ENCODE results near the gene CDH26. TPM values are rescaled to one million over a fixed set of nuclear protein-coding genes. Genes with fewer than 3 reads are reported as not detected.

CDH26 gene
- total and polyA plus RNA-seq, 2 donors (not counting 3 experiments of a cell fraction or from before 2014, with no cell fraction given), result 0.01 TPM; not detected in 1

- Histone ChIP-seq H3K4me2 (ENCODE audit: insufficient read depth, low read length) (no peak overlapping the region), H3K79me2 (ENCODE audit: control insufficient read depth, insufficient read depth, low read length) (no peaks in the 10 kb centered on the region), H3K36me3 (ENCODE audit: control insufficient read depth in 2 of 2, extremely low read depth in 1 of 2, insufficient read depth in 2 of 2, low read length in 2 of 2) (no peaks in the 10 kb centered on the region), H4K20me1 (replicated peaks; ENCODE audit: control insufficient read depth, extremely low read depth, insufficient read depth, low read length) (no peaks in the 10 kb centered on the region), H3K9me1 (replicated peaks; ENCODE audit: control insufficient read depth, extremely low read depth, insufficient read depth, low read length) (no peaks in the 10 kb centered on the region), H2AFZ (ENCODE audit: low read depth, low read length) (no peak overlapping the region), H3K27ac (ENCODE audit: insufficient read depth, low read depth, low read length) (no peak overlapping the region), H3K9me3 (replicated peaks; ENCODE audit: control insufficient read depth, insufficient read depth, low read length) (peaks cover 1% of the 10 kb centered on the region), H3K4me1 (ENCODE audit: control insufficient read depth, extremely low read depth, insufficient read depth, low read length) (no peaks in the 10 kb centered on the region), H3K27me3 (ENCODE audit: control insufficient read depth in 2 of 2, insufficient read depth in 2 of 2, low read length in 2 of 2) (no peaks in the 10 kb centered on the region), H3K9ac (replicated peaks; ENCODE audit: extremely low read depth, insufficient read depth, low read length) (no peak overlapping the region), H3K4me3 (replicated peaks in 1 of 3; ENCODE audit: insufficient read depth in 1 of 3, low read depth in 1 of 3, low read length in 3 of 3) (no peak overlapping the region)
- DNase-seq (ENCODE audit: low read depth, low spot score) (no peak), FAIRE-seq (no peak)
- no TSS peak for BruUV-seq (replicated peaks)
- ChIA-PET CTCF (no interaction called here), POLR2A (no interaction called here)
- TF ChIP-seq EZH2 (IDR thresholded peaks at IDR 0.05; ENCODE audit: borderline replicate concordance, low read depth, low read length, severe bottlenecking) (no peak), POLR2A (IDR thresholded peaks at IDR 0.05; ENCODE audit: low read depth, low read length) (no peak), FOS (IDR thresholded peaks at IDR 0.05; ENCODE audit: borderline replicate concordance, insufficient read depth, low read length) (no peak), POLR2AphosphoS5 (IDR thresholded peaks at IDR 0.05; ENCODE audit: insufficient read depth, low read depth, low read length) (no peak)
- TF ChIP-seq, protein P1, sequence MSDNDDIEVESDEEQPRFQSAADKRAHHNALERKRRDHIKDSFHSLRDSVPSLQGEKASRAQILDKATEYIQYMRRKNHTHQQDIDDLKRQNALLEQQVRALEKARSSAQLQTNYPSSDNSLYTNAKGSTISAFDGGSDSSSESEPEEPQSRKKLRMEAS (IDR thresholded peaks at IDR 0.05; ENCODE audit: insufficient read depth, insufficient read length), result no peak
- dilution Hi-C loops (cut with MboI; ENCODE audit: extremely low pct_ligation_motif_present, low sequenced_read_pairs) (no loop called here), intact Hi-C loops (cut with micrococcal nuclease) (no loop called here)
Measured at GRCh38 chr20:59993736-59994430, 35.7 kb downstream of the CDH26 start.

DNA sequence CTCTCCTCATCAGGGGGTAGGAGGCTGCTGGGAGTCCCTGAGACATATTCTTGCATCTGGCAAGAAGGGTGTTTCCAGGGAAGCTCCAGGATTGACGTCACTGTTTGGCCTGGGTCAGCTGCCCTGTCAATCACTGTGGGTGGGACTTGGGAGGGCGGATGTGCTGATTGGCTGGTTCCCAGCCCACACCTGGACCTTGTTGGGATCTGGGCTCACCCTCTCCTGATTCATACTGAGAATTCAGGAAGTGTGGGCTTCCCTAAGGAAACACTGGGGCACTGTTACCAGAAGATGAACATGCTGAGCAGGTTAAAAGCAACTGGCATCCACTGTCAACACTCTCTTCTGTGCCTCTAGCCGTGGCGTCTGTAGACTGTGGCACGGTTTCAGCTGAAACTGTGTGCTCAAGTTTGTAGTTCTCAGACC lies 36.5 kb downstream of the CDH26 start:
- intact Hi-C loops (cut with micrococcal nuclease) (no loop called here), dilution Hi-C loops (cut with MboI; ENCODE audit: extremely low pct_ligation_motif_present, low sequenced_read_pairs) (no loop called here)
- Histone ChIP-seq H3K4me1 (ENCODE audit: control insufficient read depth, extremely low read depth, insufficient read depth, low read length) (no peaks in the 10 kb centered on the region), H3K79me2 (ENCODE audit: control insufficient read depth, insufficient read depth, low read length) (no peaks in the 10 kb centered on the region), H3K9me1 (replicated peaks; ENCODE audit: control insufficient read depth, extremely low read depth, insufficient read depth, low read length) (no peaks in the 10 kb centered on the region), H3K9ac (replicated peaks; ENCODE audit: extremely low read depth, insufficient read depth, low read length) (no peak overlapping the region), H3K4me2 (ENCODE audit: insufficient read depth, low read length) (no peak overlapping the region), H4K20me1 (replicated peaks; ENCODE audit: control insufficient read depth, extremely low read depth, insufficient read depth, low read length) (no peaks in the 10 kb centered on the region), H3K36me3 (ENCODE audit: control insufficient read depth in 2 of 2, extremely low read depth in 1 of 2, insufficient read depth in 2 of 2, low read length in 2 of 2) (no peaks in the 10 kb centered on the region), H3K27ac (ENCODE audit: insufficient read depth, low read depth, low read length) (no peak overlapping the region), H2AFZ (ENCODE audit: low read depth, low read length) (no peak overlapping the region), H3K9me3 (replicated peaks; ENCODE audit: control insufficient read depth, insufficient read depth, low read length) (peaks cover 1% of the 10 kb centered on the region), H3K4me3 (replicated peaks in 1 of 3; ENCODE audit: insufficient read depth in 1 of 3, low read depth in 1 of 3, low read length in 3 of 3) (no peak overlapping the region), H3K27me3 (ENCODE audit: control insufficient read depth in 2 of 2, insufficient read depth in 2 of 2, low read length in 2 of 2) (no peaks in the 10 kb centered on the region)
- no TSS peak for BruUV-seq (replicated peaks)
- no peak for TF ChIP-seq GATA2 (IDR thresholded peaks at IDR 0.05; ENCODE audit: insufficient read depth, insufficient read length, low read depth, low read length)
- no peak for TF ChIP-seq FOS (IDR thresholded peaks at IDR 0.05; ENCODE audit: borderline replicate concordance, insufficient read depth, low read length)
- TF ChIP-seq, protein P1 (IDR thresholded peaks at IDR 0.05; ENCODE audit: insufficient read depth, insufficient read length), result no peak
- no peak for TF ChIP-seq JUN (IDR thresholded peaks at IDR 0.05; ENCODE audit: borderline replicate concordance, insufficient read depth, insufficient read length, low read depth)
- no peak for TF ChIP-seq POLR2A (IDR thresholded peaks at IDR 0.05; ENCODE audit: low read depth, low read length)
- no peak for TF ChIP-seq MYC (IDR thresholded peaks at IDR 0.05; ENCODE audit: low read depth, low read length)
- no peak for TF ChIP-seq EZH2 (IDR thresholded peaks at IDR 0.05; ENCODE audit: borderline replicate concordance, low read depth, low read length, severe bottlenecking)
- TF ChIP-seq, protein P2, sequence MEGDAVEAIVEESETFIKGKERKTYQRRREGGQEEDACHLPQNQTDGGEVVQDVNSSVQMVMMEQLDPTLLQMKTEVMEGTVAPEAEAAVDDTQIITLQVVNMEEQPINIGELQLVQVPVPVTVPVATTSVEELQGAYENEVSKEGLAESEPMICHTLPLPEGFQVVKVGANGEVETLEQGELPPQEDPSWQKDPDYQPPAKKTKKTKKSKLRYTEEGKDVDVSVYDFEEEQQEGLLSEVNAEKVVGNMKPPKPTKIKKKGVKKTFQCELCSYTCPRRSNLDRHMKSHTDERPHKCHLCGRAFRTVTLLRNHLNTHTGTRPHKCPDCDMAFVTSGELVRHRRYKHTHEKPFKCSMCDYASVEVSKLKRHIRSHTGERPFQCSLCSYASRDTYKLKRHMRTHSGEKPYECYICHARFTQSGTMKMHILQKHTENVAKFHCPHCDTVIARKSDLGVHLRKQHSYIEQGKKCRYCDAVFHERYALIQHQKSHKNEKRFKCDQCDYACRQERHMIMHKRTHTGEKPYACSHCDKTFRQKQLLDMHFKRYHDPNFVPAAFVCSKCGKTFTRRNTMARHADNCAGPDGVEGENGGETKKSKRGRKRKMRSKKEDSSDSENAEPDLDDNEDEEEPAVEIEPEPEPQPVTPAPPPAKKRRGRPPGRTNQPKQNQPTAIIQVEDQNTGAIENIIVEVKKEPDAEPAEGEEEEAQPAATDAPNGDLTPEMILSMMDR (IDR thresholded peaks at IDR 0.05; ENCODE audit: extremely low read depth in 1 of 2, insufficient read depth in 1 of 2, low read depth in 1 of 2, low read length in 2 of 2), result no peak
- TF ChIP-seq POLR2AphosphoS5 (IDR thresholded peaks at IDR 0.05; ENCODE audit: insufficient read depth, low read depth, low read length), result no peak
- DNase-seq (ENCODE audit: low read depth, low spot score) (no peak), FAIRE-seq (no peak)
- CTCF ChIA-PET, result no interaction called here
- POLR2A ChIA-PET, result no interaction called here

Data from endothelial cell of umbilical vein (primary cell).